WI38 (cell line): ENCODE results near the gene LILRA6.
A peak's percentile ranks its signal among the peaks of the same experiment; 100 is the strongest.
"Not testable (repeated sequence)": the region's sequence is repeated elsewhere in the genome, so short reads cannot be mapped to it uniquely, and the experiment has no call there.

Experiments
- H3K4me3 ChIP-seq: 2 replicates; pipeline ENCODE4 v1.5.1; 2011; ENCODE audit warnings: low read depth, mild to moderate bottlenecking, control low read depth, low read length
- CTCF ChIP-seq: IDR thresholded peaks from 2 replicates; pipeline ENCODE4 v1.5.1; 2012; ENCODE audit warnings: low read depth, mild to moderate bottlenecking, control low read depth, low read length

LILRA6 gene

DNA sequence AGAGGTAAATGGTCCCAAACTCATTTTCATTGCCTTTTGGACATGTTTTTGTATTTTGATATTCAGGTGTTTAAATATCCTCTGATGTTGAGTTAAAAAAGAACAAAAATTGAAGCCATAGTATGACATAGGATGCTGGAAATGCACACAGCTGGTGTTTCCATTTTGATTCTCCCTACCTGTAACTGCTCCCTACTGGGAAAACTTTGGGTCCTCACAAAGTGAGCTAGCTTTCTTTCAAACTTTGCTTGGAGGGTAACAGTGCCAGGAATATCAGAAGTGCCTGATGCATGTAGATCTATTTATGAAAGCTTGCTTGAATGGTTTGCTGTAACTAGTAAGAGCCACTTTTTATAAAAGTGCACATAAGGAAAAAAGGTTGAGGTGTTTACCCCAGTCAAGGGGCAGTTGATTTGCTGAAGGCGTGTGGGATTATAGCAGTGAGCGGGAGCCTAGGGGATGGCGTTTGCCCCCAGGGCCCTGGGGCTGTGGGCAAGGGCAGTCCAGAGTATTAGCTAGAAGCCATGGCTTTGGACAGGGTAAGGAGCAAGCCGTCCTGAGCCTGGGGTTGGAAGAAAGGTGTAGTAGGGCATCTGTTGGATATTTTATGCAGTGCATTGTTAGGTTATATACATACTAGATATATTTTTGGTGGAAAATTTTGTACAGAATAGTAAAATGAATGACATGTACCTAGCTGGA, 37.7 kb downstream of the LILRA6 start:
- H3K4me3 ChIP-seq, result no peak overlapping the region
- TF ChIP-seq CTCF, result no peak

DNA sequence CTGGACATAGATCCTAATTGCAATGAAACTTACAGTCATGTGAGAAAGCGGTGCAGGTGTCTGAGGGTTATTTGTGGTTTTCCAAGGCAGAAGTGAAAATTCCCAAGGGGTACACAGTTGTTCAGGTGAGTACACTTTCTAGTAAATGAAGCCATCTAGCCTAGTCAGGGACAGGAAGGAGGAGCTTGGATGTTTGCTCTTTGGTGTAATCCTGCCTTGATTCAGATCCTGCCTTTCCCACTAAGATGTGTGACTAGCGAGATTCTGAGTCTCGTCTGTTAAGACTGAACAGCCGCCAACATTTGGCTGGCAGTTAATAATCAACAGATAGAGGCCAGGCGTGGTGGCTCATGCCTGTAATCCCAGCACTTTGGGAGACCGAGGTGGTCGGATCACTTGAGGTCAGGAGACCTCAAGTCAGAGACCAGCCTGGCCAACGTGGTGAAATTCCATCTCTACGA, 39.4 kb downstream of the LILRA6 start:
- no peak for TF ChIP-seq CTCF

GRCh38 chr19:54201980-54202379, 40.6 kb downstream of the LILRA6 start:
- TF ChIP-seq CTCF, result no peak
- peak overlapping the region; percentile 74 for H3K4me3 ChIP-seq

More for the DNA sequence above, 39.4 kb downstream of the LILRA6 start:
- H3K4me3 ChIP-seq, result no peak overlapping the region

- peak overlapping the region; percentile 74 for H3K4me3 ChIP-seq
- no peak for TF ChIP-seq CTCF
Measured at GRCh38 chr19:54201172-54201701, 41.4 kb downstream of the LILRA6 start.

DNA sequence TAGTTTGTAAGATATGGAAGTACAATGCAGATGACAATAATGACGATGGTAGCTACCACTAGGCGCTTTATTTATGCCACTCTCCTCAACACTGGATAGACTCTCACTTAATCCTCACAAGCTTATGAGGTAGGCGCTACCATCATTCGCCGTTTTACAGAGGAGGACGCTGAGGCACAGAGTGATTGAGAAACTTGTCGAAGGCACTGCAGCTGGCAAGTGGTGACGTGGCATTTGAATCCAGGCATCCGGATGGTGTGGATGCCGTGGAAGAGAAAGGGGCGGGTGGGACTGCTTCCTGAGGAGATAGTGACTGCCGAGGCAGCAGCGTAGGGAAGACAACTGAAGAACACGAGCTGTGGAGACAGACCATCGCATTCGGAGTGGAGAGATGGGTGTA, 43.2 kb downstream of the LILRA6 start:
- TF ChIP-seq CTCF, result no peak
- no peak overlapping the region for H3K4me3 ChIP-seq

DNA sequence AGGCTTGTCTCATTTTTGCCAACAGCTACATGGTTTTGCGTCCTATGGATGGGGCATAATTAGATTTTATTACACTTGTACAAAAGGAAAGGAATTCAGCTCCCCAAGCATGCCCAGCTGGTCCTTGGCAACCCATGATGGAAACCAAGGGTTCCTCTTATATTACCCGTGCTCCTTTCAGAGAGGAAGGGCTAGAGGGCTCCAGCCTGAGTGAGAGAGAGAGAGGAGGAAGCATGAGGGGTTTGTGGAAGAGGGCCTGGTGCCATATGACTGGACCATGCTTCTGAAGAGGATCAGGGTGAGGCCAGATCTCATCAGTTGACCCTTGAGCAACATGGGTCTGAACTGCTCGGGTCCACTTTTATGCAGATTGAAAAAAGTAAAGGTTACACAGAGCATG, 45.5 kb downstream of the LILRA6 start:
- no peak overlapping the region for H3K4me3 ChIP-seq
- TF ChIP-seq CTCF, result no peak

DNA sequence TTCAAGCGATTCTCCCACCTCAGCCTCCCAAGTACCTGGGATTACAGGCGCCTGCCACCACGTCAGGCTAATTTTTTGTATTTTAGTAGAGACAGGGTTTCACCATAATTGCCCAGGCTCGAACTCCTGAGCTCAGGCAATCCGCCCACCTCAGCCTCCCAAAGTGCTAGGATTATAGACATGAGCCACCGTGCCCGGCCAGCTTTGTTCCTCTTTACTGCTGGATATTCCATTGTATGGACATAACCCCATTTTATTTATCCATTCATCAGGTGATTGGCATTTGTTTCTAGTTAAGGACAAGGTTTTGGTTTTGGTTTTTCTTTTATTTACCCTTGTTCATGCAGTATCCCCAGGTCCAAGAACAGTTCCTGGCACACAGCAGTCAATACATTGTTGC, 46.1 kb downstream of the LILRA6 start:
- no peak overlapping the region for H3K4me3 ChIP-seq
- TF ChIP-seq CTCF, result no peak

- not testable (repeated sequence) for H3K4me3 ChIP-seq
Measured at GRCh38 chr19:54194463-54194862, 48.1 kb downstream of the LILRA6 start.
